CD4-positive, alpha-beta T cell (primary cell): ENCODE data around the gene WBP2NL. TPM values are rescaled to one million over a fixed set of nuclear protein-coding genes. Genes with fewer than 3 reads are reported as not detected.

Source experiments
- ATAC-seq: fragments of 200-7000 bp; cut with Tn5 transposase; one replicate; pipeline ENCODE4 v1.10.0; 2022; ENCODE audit warnings: mild to moderate bottlenecking; ENCODE audit not compliant: poor library complexity
- CTCF ChIA-PET: fragments of 350-600 bp; sonication (Branson Sonifier 250); formaldehyde crosslinking; loops from one replicate; lab custom pipeline; 2021; ENCODE audit warnings: antibody characterized with exemption, inconsistent platforms; lab: Charles Lee
- POLR2A ChIA-PET: fragments of 350-600 bp; sonication (Branson Sonifier 250); formaldehyde crosslinking; loops from one replicate; lab custom pipeline; 2021; ENCODE audit warnings: antibody characterized with exemption, inconsistent platforms; lab: Charles Lee
- DNase-seq, 14 experiments: peaks; one replicate each; pipeline ENCODE4 v3.0.0-alpha.2; 2013 to 2020; ENCODE audit warnings: mixed read lengths in 2 of 14
- H3K27ac ChIP-seq, 2 donors: one replicate each; pipeline versions ENCODE4 v1.5.1 to v1.7.0; 2013; ENCODE audit warnings: low read length in 2 of 2, low read depth in 1 of 2, mild to moderate bottlenecking in 1 of 2
- H3K27me3 ChIP-seq, 2 experiments: 1 replicate in 1 of 2; 2 replicates in 1 of 2; pipeline versions ENCODE4 v1.6.1 to v1.7.0; 2013; ENCODE audit warnings: low read length in 2 of 2, control low read depth in 1 of 2, mild to moderate bottlenecking in 1 of 2, moderate library complexity in 1 of 2; ENCODE audit not compliant: insufficient read depth in 2 of 2, control insufficient read depth in 1 of 2
- H3K36me3 ChIP-seq: one replicate; pipeline ENCODE4 v1.6.1; 2013; ENCODE audit warnings: low read length, control low read depth; ENCODE audit not compliant: insufficient read depth
- H3K4me1 ChIP-seq: one replicate; pipeline ENCODE4 v1.6.1; 2013; ENCODE audit warnings: low read length, control low read depth; ENCODE audit not compliant: insufficient read depth
- H3K4me3 ChIP-seq: one replicate; pipeline ENCODE4 v1.5.1; 2013; ENCODE audit warnings: mild to moderate bottlenecking, low read length, moderate library complexity
- H3K9me3 ChIP-seq, 2 experiments: 1 replicate in 1 of 2; 2 replicates in 1 of 2; pipeline versions ENCODE4 v1.6.1 to v1.7.0; 2013; ENCODE audit warnings: low read length in 2 of 2, mild to moderate bottlenecking in 2 of 2, control low read depth in 1 of 2, moderate library complexity in 1 of 2; ENCODE audit not compliant: control insufficient read depth in 1 of 2, insufficient read depth in 1 of 2
- H3K27ac Mint-ChIP-seq: one replicate; pipeline ENCODE4 v1.8.0; 2020; ENCODE audit warnings: mixed read lengths
- H3K27me3 Mint-ChIP-seq: one replicate; pipeline ENCODE4 v1.8.0; 2021; ENCODE audit warnings: mixed read lengths
- H3K36me3 Mint-ChIP-seq: one replicate; pipeline ENCODE4 v1.8.0; 2021; ENCODE audit warnings: low read depth, mixed read lengths
- H3K4me1 Mint-ChIP-seq: one replicate; pipeline ENCODE4 v1.8.0; 2021; ENCODE audit warnings: low read depth, mixed read lengths
- H3K4me3 Mint-ChIP-seq: one replicate; pipeline ENCODE4 v1.8.0; 2020; ENCODE audit warnings: mild to moderate bottlenecking, mixed read lengths
- H3K9me3 Mint-ChIP-seq: one replicate; pipeline ENCODE4 v1.8.0; 2020; ENCODE audit warnings: mixed read lengths
- intact Hi-C, 2 experiments: fragments of 100-400 bp; cut with DNase I in 1 of 2; cut with micrococcal nuclease in 1 of 2; formaldehyde crosslinking; loops; one replicate each; pipeline versions ENCODE4 v1.15.1 to v1.9.0; 2023 to 2025; cut with DNase I, micrococcal nuclease
- total RNA-seq, 174 experiments: library from RNA in 2 of 174; stranded (reverse) in 2 of 174; gene quantifications; one replicate each; pipeline ENCODE4 v1.2.3 and lab custom pipeline; 2021 to 2026
- TF ChIP-seq, protein P1 (sequence below): fragments of 200-600 bp; IDR thresholded peaks from one replicate; pipeline ENCODE4 v1.8.0; 2022; ENCODE audit warnings: antibody characterized with exemption, mild to moderate bottlenecking

WBP2NL gene
- total RNA-seq, 2 experiments from 2014 or later: 0.38 to 1.7 TPM

DNA sequence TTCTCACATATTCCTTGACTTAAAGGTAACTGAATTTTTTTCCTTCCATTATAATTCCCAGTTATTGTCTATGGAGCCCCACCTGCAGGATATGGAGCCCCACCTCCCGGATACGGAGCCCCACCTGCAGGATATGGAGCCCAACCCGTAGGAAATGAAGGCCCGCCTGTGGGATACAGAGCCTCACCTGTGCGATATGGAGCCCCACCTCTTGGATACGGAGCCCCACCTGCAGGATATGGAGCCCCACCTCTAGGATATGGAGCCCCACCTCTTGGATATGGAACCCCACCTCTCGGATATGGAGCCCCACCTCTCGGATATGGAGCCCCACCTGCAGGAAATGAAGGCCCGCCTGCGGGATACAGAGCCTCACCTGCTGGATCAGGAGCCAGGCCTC is 28.1 kb downstream of the WBP2NL start:
- Histone ChIP-seq H3K27me3 (no peaks in the 10 kb centered on the region), H3K27ac (no peak overlapping the region), H3K4me3 (no peak overlapping the region), H3K4me1 (peaks cover 19% of the 10 kb centered on the region), H3K9me3 (no peaks in the 10 kb centered on the region), H3K36me3 (no peaks in the 10 kb centered on the region)
- H3K9me3 Mint-ChIP-seq: no peaks in the 10 kb centered on the region
- ChIA-PET POLR2A (no interaction called here), CTCF (no interaction called here)
- ATAC-seq (no peak), DNase-seq (no peak)
- no peak overlapping the region for H3K27ac Mint-ChIP-seq
- peaks cover 18% of the 10 kb centered on the region for H3K4me1 Mint-ChIP-seq
- TF ChIP-seq, protein P1, sequence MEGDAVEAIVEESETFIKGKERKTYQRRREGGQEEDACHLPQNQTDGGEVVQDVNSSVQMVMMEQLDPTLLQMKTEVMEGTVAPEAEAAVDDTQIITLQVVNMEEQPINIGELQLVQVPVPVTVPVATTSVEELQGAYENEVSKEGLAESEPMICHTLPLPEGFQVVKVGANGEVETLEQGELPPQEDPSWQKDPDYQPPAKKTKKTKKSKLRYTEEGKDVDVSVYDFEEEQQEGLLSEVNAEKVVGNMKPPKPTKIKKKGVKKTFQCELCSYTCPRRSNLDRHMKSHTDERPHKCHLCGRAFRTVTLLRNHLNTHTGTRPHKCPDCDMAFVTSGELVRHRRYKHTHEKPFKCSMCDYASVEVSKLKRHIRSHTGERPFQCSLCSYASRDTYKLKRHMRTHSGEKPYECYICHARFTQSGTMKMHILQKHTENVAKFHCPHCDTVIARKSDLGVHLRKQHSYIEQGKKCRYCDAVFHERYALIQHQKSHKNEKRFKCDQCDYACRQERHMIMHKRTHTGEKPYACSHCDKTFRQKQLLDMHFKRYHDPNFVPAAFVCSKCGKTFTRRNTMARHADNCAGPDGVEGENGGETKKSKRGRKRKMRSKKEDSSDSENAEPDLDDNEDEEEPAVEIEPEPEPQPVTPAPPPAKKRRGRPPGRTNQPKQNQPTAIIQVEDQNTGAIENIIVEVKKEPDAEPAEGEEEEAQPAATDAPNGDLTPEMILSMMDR: no peak
- H3K36me3 Mint-ChIP-seq: no peaks in the 10 kb centered on the region
- H3K27me3 Mint-ChIP-seq: no peaks in the 10 kb centered on the region
- no peak overlapping the region for H3K4me3 Mint-ChIP-seq
- intact Hi-C loops: no loop called here

DNA sequence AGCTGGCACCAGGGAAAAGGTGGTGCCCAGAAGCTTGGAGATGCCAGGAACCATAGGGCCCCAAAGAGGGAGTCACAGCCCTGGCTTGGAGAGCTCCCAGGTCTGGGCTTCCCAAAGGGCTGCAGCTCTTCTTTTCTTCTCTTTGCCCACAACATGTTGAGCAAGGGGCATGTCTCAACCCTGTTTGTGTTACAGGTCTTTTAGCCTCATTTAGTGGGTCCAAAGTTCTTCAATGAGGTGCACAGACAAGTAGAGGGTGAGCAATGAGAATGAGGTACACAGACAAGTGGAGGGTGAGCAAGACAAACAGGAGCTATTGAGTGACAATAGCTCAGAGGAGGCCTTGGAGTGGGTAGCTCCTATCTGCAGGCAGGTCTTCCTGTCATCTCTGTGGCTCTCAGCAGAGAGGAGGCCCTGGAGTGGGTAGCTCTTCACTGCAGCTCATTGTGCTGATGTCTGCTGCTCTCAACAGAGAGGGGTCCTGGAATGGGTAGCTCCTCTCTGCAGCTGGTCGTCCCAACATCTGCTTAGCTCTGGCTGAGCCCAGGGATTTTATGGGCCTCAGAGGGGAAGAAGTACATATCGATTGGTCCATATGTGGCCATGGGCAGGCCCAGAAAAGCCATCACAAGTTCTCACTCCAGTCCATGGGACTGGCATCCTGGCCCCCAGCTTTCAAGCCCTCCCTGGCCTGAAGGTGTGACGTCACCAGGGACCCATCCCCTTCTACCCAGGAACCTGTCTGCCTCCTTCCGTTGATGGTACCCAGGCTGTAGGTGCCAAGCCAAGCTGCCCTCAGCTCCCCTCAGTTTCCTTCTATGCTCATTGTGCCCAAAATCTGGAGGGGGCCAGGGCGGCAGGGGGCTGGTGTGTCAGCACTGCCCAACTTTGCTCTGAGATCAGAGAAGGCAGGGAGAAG is 34.9 kb downstream of the WBP2NL start:
- Mint-ChIP-seq H3K36me3 (peaks cover 5% of the 10 kb centered on the region), H3K27ac (no peak overlapping the region), H3K9me3 (peaks cover 3% of the 10 kb centered on the region), H3K27me3 (no peaks in the 10 kb centered on the region), H3K4me3 (no peak overlapping the region), H3K4me1 (peaks cover 5% of the 10 kb centered on the region)
- no peaks in the 10 kb centered on the region for H3K27me3 ChIP-seq
- peaks cover 11% of the 10 kb centered on the region for H3K4me1 ChIP-seq
- H3K27ac ChIP-seq: no peak overlapping the region
- ChIA-PET CTCF (no interaction called here), POLR2A (interaction anchor here (0.6 to 1.2 kb wide), 2 partner anchors 34 to 58 kb away, joined by 3 read pairs; partner anchors contain the start of gene WBP2NL)
- ATAC-seq: no peak
- peaks cover 0 to 21% of the 10 kb centered on the region in 2 experiments for H3K9me3 ChIP-seq
- no peak overlapping the region for H3K4me3 ChIP-seq
- no peak for DNase-seq
- TF ChIP-seq, protein P1: no peak
- H3K36me3 ChIP-seq: no peaks in the 10 kb centered on the region
- intact Hi-C loops: no loop called here

DNA sequence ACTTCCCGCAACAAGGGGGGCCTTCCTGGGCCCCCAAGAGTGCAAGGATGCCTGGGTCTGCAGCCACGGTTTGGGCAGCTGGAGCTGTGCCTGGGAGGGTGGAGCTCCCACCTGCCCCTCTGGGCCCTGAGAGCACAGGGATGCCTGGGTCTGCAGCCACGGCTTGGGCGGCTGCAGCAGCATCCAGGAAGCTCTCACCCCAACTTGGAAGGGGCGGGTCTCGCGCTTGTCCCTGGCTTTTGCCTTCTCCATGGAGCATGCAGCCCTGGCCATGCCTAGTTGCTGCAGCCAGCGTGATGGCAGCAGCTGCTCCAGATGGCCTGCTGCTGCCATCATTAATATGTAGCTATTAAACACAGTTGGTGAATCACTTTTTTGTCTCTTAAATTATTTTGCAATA is 36.7 kb downstream of the WBP2NL start:
- CTCF ChIA-PET: no interaction called here

More for the DNA sequence above, 36.7 kb downstream of the WBP2NL start:
- Histone ChIP-seq H3K4me1 (peaks cover 11% of the 10 kb centered on the region), H3K4me3 (no peak overlapping the region), H3K9me3 (peaks cover 0 to 21% of the 10 kb centered on the region in 2 experiments), H3K27me3 (no peaks in the 10 kb centered on the region), H3K36me3 (no peaks in the 10 kb centered on the region), H3K27ac (no peak overlapping the region)
- Mint-ChIP-seq H3K4me3 (no peak overlapping the region), H3K36me3 (peaks cover 5% of the 10 kb centered on the region), H3K9me3 (peaks cover 3% of the 10 kb centered on the region), H3K4me1 (peaks cover 5% of the 10 kb centered on the region), H3K27ac (no peak overlapping the region), H3K27me3 (no peaks in the 10 kb centered on the region)
- POLR2A ChIA-PET: interaction anchor here (0.6 kb wide), 2 partner anchors 47 to 161 kb away, joined by 3 to 4 read pairs; no protein-coding TSS in a partner anchor
- intact Hi-C loops: no loop called here
- TF ChIP-seq, protein P1: no peak
- ATAC-seq (no peak), DNase-seq (no peak)
